Small intestine (tissue), 7 donors: Measurements from ENCODE around the gene MRPS24. TPM values are rescaled to one million over a fixed set of nuclear protein-coding genes. Genes with fewer than 3 reads are reported as not detected.

ENCODE experiments used
- DNase-seq, 2 donors: peaks; one replicate each; pipeline versions ENCODE4 v3.0.0 to v3.0.0-alpha.2; 2013
- FAIRE-seq: peaks from 2 replicates; lab custom pipeline; 2012; peaks lifted over from hg19 to GRCh38; lab: Jason Lieb, UNC
- H3K27ac ChIP-seq, 3 donors: one replicate each; pipeline ENCODE4 v1.5.1; 2013; ENCODE audit warnings: low read length in 2 of 3, mild to moderate bottlenecking in 2 of 3, control low read depth in 1 of 3, inconsistent platforms in 1 of 3, low read depth in 1 of 3, moderate library complexity in 1 of 3
- H3K27me3 ChIP-seq, 3 donors: one replicate each; pipeline ENCODE4 v1.6.1; 2013; ENCODE audit warnings: low read length in 3 of 3, inconsistent platforms in 1 of 3; ENCODE audit not compliant: control insufficient read depth in 3 of 3, insufficient read depth in 3 of 3
- H3K36me3 ChIP-seq, 3 donors: one replicate each; pipeline ENCODE4 v1.6.1; 2013; ENCODE audit warnings: low read length in 3 of 3, inconsistent platforms in 1 of 3, low read depth in 1 of 3, mild to moderate bottlenecking in 1 of 3, moderate library complexity in 1 of 3; ENCODE audit not compliant: control insufficient read depth in 3 of 3, insufficient read depth in 2 of 3
- H3K4me1 ChIP-seq, 3 donors: one replicate each; pipeline ENCODE4 v1.6.1; 2013; ENCODE audit warnings: low read length in 2 of 3, inconsistent platforms in 1 of 3, low read depth in 1 of 3, mild to moderate bottlenecking in 1 of 3, moderate library complexity in 1 of 3; ENCODE audit not compliant: control insufficient read depth in 3 of 3, insufficient read depth in 2 of 3
- H3K4me3 ChIP-seq, 3 donors: one replicate each; pipeline ENCODE4 v1.5.1; 2013; ENCODE audit warnings: low read length in 3 of 3, control low read depth in 1 of 3, inconsistent platforms in 1 of 3, low read depth in 1 of 3, mild to moderate bottlenecking in 1 of 3, moderate library complexity in 1 of 3
- H3K9me3 ChIP-seq, 2 donors: one replicate each; pipeline ENCODE4 v1.6.1; 2013; ENCODE audit warnings: low read depth in 1 of 2, low read length in 1 of 2; ENCODE audit not compliant: control insufficient read depth in 2 of 2, insufficient read depth in 1 of 2
- WGBS, 3 donors: extraction: QIAGEN DNeasy Blood & Tissue Kit; methylation state at CpG; one replicate each; pipeline ENCODE4 v1.1.7; 2013; 5-methylcytosine and 5-hydroxymethylcytosine counted together
- polyA plus RNA-seq, 4 donors: library from polyadenylated mRNA; stranded (reverse) in 3 of 4; unstranded in 1 of 4; fragments of 200-250 nt in 3 of 4; fragments of 120-200 nt in 1 of 4; gene quantifications; one replicate each; pipeline versions ENCODE4 v1.2.1 to v1.2.3, GENCODE V29; 2013
- donor health status: healthy with polysubstance abuse.
- donor health status: control.
- donor health status: control.
- donor health status: Bipolar disorder and iron deficiency.
- donor health status: healthy.

MRPS24 gene
- polyA plus RNA-seq, 4 donors, result 88.9 to 174 (median 134) TPM

DNA sequence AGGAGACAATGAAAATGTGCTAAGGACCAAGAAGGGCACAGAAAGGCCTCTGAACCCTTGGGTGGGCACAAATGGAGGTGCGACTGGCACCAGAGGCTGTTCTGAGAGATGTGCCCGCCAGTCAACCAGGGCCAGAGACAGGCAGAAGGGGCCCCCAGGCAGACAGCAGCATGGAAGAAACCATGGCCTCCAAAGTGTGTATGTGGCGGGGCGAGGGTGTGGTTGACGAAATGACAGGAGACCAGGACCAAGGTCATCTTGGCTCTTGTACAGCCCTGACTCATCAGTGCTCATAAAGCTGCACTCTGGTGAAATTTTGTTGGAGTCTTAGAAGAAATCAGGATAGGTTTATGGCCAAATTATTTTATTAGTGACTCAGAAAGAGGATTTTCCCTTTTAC lies 4.0 kb upstream of the MRPS24 start:
- Histone ChIP-seq H3K9me3 (no peaks in the 10 kb centered on the region), H3K27me3 (no peaks in the 10 kb centered on the region), H3K36me3 (peaks cover 11 to 44% (median 13%) of the 10 kb centered on the region in 3 donors), H3K27ac (peak overlapping the region; percentile 63 to 81 (median 80)), H3K4me3 (no peak overlapping the region), H3K4me1 (peaks cover 6 to 23% (median 10%) of the 10 kb centered on the region in 3 donors)
- DNase-seq (peak; percentile 78 to 86), FAIRE-seq (no peak)
- WGBS, 3 donors, result 35 to 78% (median 68%) methylated on average over 5 of the region's 5 CpGs

- Histone ChIP-seq H3K4me3 (no peak overlapping the region), H3K36me3 (peaks cover 7 to 37% (median 12%) of the 10 kb centered on the region in 3 donors), H3K4me1 (peaks cover 6 to 27% (median 12%) of the 10 kb centered on the region in 3 donors), H3K27ac (peak overlapping the region; percentile 63 to 81 (median 80)), H3K9me3 (no peaks in the 10 kb centered on the region), H3K27me3 (no peaks in the 10 kb centered on the region)
- DNase-seq, result peak; percentile 66 to 76
- WGBS, 3 donors, result 20 to 40% (median 35%) methylated on average over 7 of the region's 7 CpGs
- FAIRE-seq, result no peak
These were observed 3.2 kb upstream of the MRPS24 start for GRCh38 chr7:43872406-43873110.

DNA sequence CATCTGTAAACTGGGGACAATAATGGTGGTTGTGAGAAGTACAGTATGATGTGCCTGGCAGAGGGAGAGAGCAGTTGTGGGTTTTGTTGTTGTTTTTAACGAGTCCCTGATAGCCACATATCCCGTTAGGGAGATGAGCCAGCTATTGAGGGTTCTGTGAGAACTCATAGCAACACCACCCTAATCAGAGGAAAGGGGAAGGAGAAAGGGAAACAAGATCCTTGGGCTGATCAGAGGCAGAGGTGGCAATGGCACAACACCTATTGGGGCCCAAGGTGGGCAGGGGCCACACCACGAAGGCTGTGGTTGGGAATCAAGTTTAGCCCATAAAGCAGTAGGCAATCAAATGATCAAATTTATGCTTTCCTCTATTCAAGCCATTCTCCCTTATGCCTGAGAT lies 1.7 kb upstream of the MRPS24 start:
- Histone ChIP-seq H3K36me3 (peaks cover 8 to 34% (median 8%) of the 10 kb centered on the region in 3 donors), H3K4me1 (peaks cover 6 to 27% (median 12%) of the 10 kb centered on the region in 3 donors), H3K27me3 (no peaks in the 10 kb centered on the region), H3K4me3 (no peak overlapping the region), H3K27ac (no peak overlapping the region), H3K9me3 (no peaks in the 10 kb centered on the region)
- FAIRE-seq, result no peak
- 86 to 91% (median 88%) methylated on average over 3 of the region's 3 CpGs for whole genome bisulfite sequencing, 3 donors
- DNase-seq, result no peak

- Histone ChIP-seq H3K27me3 (no peaks in the 10 kb centered on the region), H3K27ac (peak overlapping the region in 1 of 3 donors; percentile 53), H3K4me1 (peaks cover 6 to 27% (median 12%) of the 10 kb centered on the region in 3 donors), H3K4me3 (no peak overlapping the region), H3K9me3 (no peaks in the 10 kb centered on the region), H3K36me3 (peaks cover 5 to 35% (median 7%) of the 10 kb centered on the region in 3 donors)
- WGBS, 3 donors, result 85 to 91% (median 86%) methylated on average over 4 of the region's 4 CpGs
- FAIRE-seq (no peak), DNase-seq (no peak)
These were observed 999 bp upstream of the MRPS24 start for GRCh38 chr7:43870316-43870715.

DNA sequence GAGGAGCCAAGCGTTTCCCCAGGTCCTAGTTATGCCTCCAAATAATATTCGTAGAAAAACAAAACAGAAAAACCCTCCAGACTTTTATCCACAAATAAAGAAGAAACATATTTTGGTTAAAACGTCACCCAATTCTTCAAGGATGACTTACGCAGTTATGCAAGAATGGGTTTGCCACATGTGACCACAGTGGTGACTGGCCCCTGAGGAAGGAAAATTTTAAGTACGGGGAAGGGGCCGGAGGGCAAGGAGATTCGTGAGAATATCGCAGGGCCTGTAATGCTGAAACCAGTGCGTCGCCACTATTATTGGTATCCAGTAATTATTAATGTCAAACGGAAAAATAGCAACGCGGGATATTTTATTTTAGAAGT lies 537 bp upstream of the MRPS24 start:
- Histone ChIP-seq H3K36me3 (peaks cover 4 to 31% (median 5%) of the 10 kb centered on the region in 3 donors), H3K27ac (peak overlapping the region in 2 of 3 donors; percentile 56 to 94), H3K4me3 (peak overlapping the region; percentile 50 to 96 (median 68)), H3K9me3 (no peaks in the 10 kb centered on the region), H3K27me3 (no peaks in the 10 kb centered on the region), H3K4me1 (peaks cover 6 to 27% (median 12%) of the 10 kb centered on the region in 3 donors)
- DNase-seq (no peak), FAIRE-seq (no peak)
- WGBS, 3 donors, result 38 to 40% (median 39%) methylated on average over 13 of the region's 13 CpGs

DNA sequence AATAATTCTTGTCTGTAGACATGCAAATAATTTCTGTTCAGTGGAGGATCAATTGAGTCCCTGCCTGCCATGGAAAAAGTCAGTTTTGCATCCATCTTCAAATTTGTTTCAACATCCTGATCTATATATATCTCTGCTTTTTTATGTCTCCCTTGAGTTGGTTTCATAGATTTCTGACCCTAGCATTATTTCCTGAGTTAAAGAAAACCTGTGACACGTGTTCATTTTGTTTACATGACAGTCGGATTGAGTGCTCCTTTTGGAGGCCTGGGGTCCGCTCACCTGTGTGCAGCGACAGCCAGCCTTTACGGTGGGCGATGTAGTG lies 674 bp downstream of the MRPS24 start:
- no peaks in the 10 kb centered on the region for H3K27me3 ChIP-seq
- H3K36me3 ChIP-seq, result peaks cover 4 to 21% (median 5%) of the 10 kb centered on the region in 3 donors
- peak in 1 of 2 donors; percentile 43 for DNase-seq
- H3K27ac ChIP-seq, result peak overlapping the region in 2 of 3 donors; percentile 2 to 77
- no peak for FAIRE-seq
- peaks cover 6 to 23% (median 12%) of the 10 kb centered on the region in 3 donors for H3K4me1 ChIP-seq
- H3K9me3 ChIP-seq, result no peaks in the 10 kb centered on the region
- WGBS, 3 donors, result 0 to 3% (median 0%) methylated on average over 6 of the region's 6 CpGs
- H3K4me3 ChIP-seq, result peak overlapping the region; percentile 68 to 96 (median 87)

- 31 to 53% (median 40%) methylated on average over 7 of the region's 7 CpGs for WGBS, 3 donors
- Histone ChIP-seq H3K4me1 (peaks cover 6 to 21% (median 9%) of the 10 kb centered on the region in 3 donors), H3K36me3 (peaks cover 4 to 21% (median 5%) of the 10 kb centered on the region in 3 donors), H3K27me3 (no peaks in the 10 kb centered on the region), H3K4me3 (peak overlapping the region in 1 of 3 donors; percentile 68), H3K9me3 (no peaks in the 10 kb centered on the region), H3K27ac (no peak overlapping the region)
- FAIRE-seq, result no peak
- peak in 1 of 2 donors; percentile 34 for DNase-seq
These were observed 1.1 kb downstream of the MRPS24 start for GRCh38 chr7:43868181-43868580.

DNA sequence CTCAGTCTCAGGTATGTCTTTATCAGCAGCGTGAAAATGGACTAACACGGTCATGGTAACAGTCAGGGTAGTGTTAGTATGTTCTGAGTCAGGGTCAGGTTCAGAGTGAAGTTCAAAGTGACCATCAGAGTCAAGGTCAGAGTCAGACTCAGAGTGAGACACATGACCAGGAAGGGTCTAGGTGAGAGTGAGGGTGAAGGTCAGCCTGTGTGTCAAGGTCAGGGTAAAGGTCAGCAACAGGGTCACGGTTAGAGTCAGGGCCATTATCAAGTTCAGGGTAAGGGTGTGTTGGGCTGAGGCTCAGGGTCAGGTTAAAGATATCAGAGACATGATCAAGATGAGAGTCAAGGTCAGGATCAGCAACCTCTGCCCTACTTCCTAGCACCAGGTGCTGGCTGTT lies 4.0 kb downstream of the MRPS24 start:
- H3K27ac ChIP-seq, result no peak overlapping the region
- no peaks in the 10 kb centered on the region for H3K9me3 ChIP-seq
- no peaks in the 10 kb centered on the region for H3K27me3 ChIP-seq
- FAIRE-seq (no peak), DNase-seq (no peak)
- WGBS, 3 donors, result 86 to 95% (median 90%) methylated on average over 3 of the region's 3 CpGs
- H3K4me1 ChIP-seq, result peaks cover 0 to 9% (median 5%) of the 10 kb centered on the region in 3 donors
- no peak overlapping the region for H3K4me3 ChIP-seq
- peaks cover 4 to 21% (median 5%) of the 10 kb centered on the region in 3 donors for H3K36me3 ChIP-seq
